ENCODE results near the gene SPOCD1.

DNA sequence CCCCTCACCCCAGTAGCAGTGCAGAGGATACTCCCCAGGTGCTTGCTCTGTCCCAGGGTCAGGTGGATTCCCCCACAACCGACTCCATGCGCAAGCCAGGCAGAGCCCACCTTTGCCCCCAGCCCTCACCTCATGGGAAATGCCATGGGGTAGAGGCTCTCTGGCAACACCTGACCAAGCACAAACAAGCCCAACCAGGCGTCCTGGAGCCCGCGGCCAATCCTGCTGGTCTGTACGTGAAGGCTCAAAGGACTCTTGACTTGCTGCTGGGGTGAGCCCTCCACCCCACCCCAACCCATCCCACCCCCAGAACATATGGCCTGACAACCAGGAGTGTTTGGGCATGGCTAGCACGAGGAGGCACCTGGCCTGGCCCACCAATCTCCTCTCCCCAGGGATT is 53.5 kb downstream of the SPOCD1 start:
- TF ChIP-seq, protein P1, sequence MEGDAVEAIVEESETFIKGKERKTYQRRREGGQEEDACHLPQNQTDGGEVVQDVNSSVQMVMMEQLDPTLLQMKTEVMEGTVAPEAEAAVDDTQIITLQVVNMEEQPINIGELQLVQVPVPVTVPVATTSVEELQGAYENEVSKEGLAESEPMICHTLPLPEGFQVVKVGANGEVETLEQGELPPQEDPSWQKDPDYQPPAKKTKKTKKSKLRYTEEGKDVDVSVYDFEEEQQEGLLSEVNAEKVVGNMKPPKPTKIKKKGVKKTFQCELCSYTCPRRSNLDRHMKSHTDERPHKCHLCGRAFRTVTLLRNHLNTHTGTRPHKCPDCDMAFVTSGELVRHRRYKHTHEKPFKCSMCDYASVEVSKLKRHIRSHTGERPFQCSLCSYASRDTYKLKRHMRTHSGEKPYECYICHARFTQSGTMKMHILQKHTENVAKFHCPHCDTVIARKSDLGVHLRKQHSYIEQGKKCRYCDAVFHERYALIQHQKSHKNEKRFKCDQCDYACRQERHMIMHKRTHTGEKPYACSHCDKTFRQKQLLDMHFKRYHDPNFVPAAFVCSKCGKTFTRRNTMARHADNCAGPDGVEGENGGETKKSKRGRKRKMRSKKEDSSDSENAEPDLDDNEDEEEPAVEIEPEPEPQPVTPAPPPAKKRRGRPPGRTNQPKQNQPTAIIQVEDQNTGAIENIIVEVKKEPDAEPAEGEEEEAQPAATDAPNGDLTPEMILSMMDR (IDR thresholded peaks at IDR 0.05): no peak
- TF ChIP-seq POLR2A (IDR thresholded peaks at IDR 0.05) (no peak), POLR2AphosphoS5 (IDR thresholded peaks at IDR 0.05) (no peak)
